GM20431 (cell line): Measurements from ENCODE around the gene XG.
"Not testable (repeated sequence)": the region's sequence is repeated elsewhere in the genome, so short reads cannot be mapped to it uniquely, and the experiment has no call there.

ENCODE experiments used
- in situ Hi-C: fragments of 300-500 bp; cut with MseI, MboI; formaldehyde crosslinking; loops from one replicate; pipeline ENCODE4 v1.15.0; 2020; ENCODE audit warnings: low sequenced_read_pairs; ENCODE audit not compliant: unreplicated experiment

Gene XG

GRCh38 chrX:2732649-2733048 lies 19.2 kb upstream of the XG start:
- in situ Hi-C loops: no loop called here

- in situ Hi-C loops: no loop called here
Measured at GRCh38 chrX:2733286-2733685, 18.6 kb upstream of the XG start.

GRCh38 chrX:2735270-2735669 lies 16.6 kb upstream of the XG start:
- in situ Hi-C loops: no loop called here

- in situ Hi-C loops: no loop called here
Measured at GRCh38 chrX:2740672-2741071, 11.2 kb upstream of the XG start.

GRCh38 chrX:2741386-2741785 lies 10.5 kb upstream of the XG start:
- in situ Hi-C loops: no loop called here

GRCh38 chrX:2746250-2746649 lies 5.6 kb upstream of the XG start:
- in situ Hi-C loops: not testable (repeated sequence)

GRCh38 chrX:2748171-2748814 lies 3.5 kb upstream of the XG start:
- in situ Hi-C loops: no loop called here

- in situ Hi-C loops: no loop called here
Measured at GRCh38 chrX:2748815-2749188, 3.0 kb upstream of the XG start.

- in situ Hi-C loops: no loop called here
Measured at GRCh38 chrX:2751291-2751690, 549 bp upstream of the XG start.

- in situ Hi-C loops: not testable (repeated sequence)
Measured at GRCh38 chrX:2752441-2752840, 601 bp downstream of the XG start.

- in situ Hi-C loops: not testable (repeated sequence)
Measured at GRCh38 chrX:2755163-2755715, 3.4 kb downstream of the XG start.

GRCh38 chrX:2756548-2756947 lies 4.7 kb downstream of the XG start:
- in situ Hi-C loops: no loop called here

- in situ Hi-C loops: no loop called here
Measured at GRCh38 chrX:2761246-2761645, 9.4 kb downstream of the XG start.

GRCh38 chrX:2762671-2763070 lies 10.8 kb downstream of the XG start:
- in situ Hi-C loops: not testable (repeated sequence)

- in situ Hi-C loops: not testable (repeated sequence)
Measured at GRCh38 chrX:2764766-2765548, 13.1 kb downstream of the XG start.

- in situ Hi-C loops: no loop called here
Measured at GRCh38 chrX:2765549-2765830, 13.7 kb downstream of the XG start.

GRCh38 chrX:2766906-2767305 lies 15.1 kb downstream of the XG start:
- in situ Hi-C loops: no loop called here

- in situ Hi-C loops: no loop called here
Measured at GRCh38 chrX:2767631-2768455, 16.0 kb downstream of the XG start.

- in situ Hi-C loops: no loop called here
Measured at GRCh38 chrX:2769615-2770014, 17.8 kb downstream of the XG start.

GRCh38 chrX:2773166-2774055 lies 21.6 kb downstream of the XG start:
- in situ Hi-C loops: not testable (repeated sequence)
